Measurements from ENCODE around the gene ZDHHC17. TPM values are rescaled to one million over a fixed set of nuclear protein-coding genes. Genes with fewer than 3 reads are reported as not detected.

Gene ZDHHC17
- total and polyA plus RNA-seq, 4 donors: 3.4 to 91.2 (median 15.2) TPM

- no peak for TF ChIP-seq JUND (IDR thresholded peaks at IDR 0.05)
Measured at GRCh38 chr12:76798864-76799263, 34.9 kb downstream of the ZDHHC17 start (continued).

GRCh38 chr12:76799362-76799761 is 35.4 kb downstream of the ZDHHC17 start:
- TF ChIP-seq RAD21 (IDR thresholded peaks at IDR 0.05): no peak
- TF ChIP-seq EGR1 (IDR thresholded peaks at IDR 0.05; ENCODE audit: low read depth in 2 of 2): no peak
- no peak for TF ChIP-seq YY1 (IDR thresholded peaks at IDR 0.05)
- no peak for TF ChIP-seq HNF4A (conservative IDR thresholded peaks at IDR 0.05)
- no peak for TF ChIP-seq NR2F2 (IDR thresholded peaks at IDR 0.05)
- TF ChIP-seq HNF4G (IDR thresholded peaks at IDR 0.05): no peak
- no peak for TF ChIP-seq JUND (IDR thresholded peaks at IDR 0.05)
- Histone ChIP-seq H3K9ac (ENCODE audit: low read depth in 1 of 2, low read length in 2 of 2) (no peak overlapping the region), H3K27ac (ENCODE audit: low read depth in 1 of 2, low read length in 2 of 2) (no peak overlapping the region), H3K27me3 (ENCODE audit: control insufficient read depth in 4 of 4, insufficient read depth in 4 of 4, low read length in 3 of 4) (no peaks in the 10 kb centered on the region), H3K4me1 (ENCODE audit: control insufficient read depth in 4 of 4, insufficient read depth in 4 of 4, low read length in 3 of 4) (no peaks in the 10 kb centered on the region), H3K9me3 (ENCODE audit: control insufficient read depth in 4 of 4, low read length in 3 of 4) (peaks cover 0 to 2% (median 0%) of the 10 kb centered on the region in 4 donors), H3K36me3 (ENCODE audit: control insufficient read depth in 4 of 4, insufficient read depth in 3 of 4, low read depth in 1 of 4, low read length in 3 of 4) (peaks cover 0 to 2% (median 0%) of the 10 kb centered on the region in 4 donors), H3K4me3 (ENCODE audit: low read depth in 1 of 3, low read length in 3 of 3) (no peak overlapping the region)
- no peak for DNase-seq (ENCODE audit: low spot score)
- 97% methylated on average over 2 of the region's 2 CpGs for WGBS

GRCh38 chr12:76802060-76802459 is 38.1 kb downstream of the ZDHHC17 start:
- WGBS: 94% methylated on average over 3 of the region's 3 CpGs
- DNase-seq (ENCODE audit: low spot score): no peak
- no peak overlapping the region for H3K27ac ChIP-seq (ENCODE audit: low read depth in 1 of 2, low read length in 2 of 2)

GRCh38 chr12:76804435-76804976 is 40.6 kb downstream of the ZDHHC17 start:
- H3K4me1 ChIP-seq (ENCODE audit: control insufficient read depth in 4 of 4, insufficient read depth in 4 of 4, low read length in 3 of 4): no peaks in the 10 kb centered on the region
- H3K36me3 ChIP-seq (ENCODE audit: control insufficient read depth in 4 of 4, insufficient read depth in 3 of 4, low read depth in 1 of 4, low read length in 3 of 4): peaks cover 0 to 14% (median 8%) of the 10 kb centered on the region in 4 donors
- no peak overlapping the region for H3K4me3 ChIP-seq (ENCODE audit: low read depth in 1 of 3, low read length in 3 of 3)
- H3K27me3 ChIP-seq (ENCODE audit: control insufficient read depth in 4 of 4, insufficient read depth in 4 of 4, low read length in 3 of 4): no peaks in the 10 kb centered on the region
- no peak overlapping the region for H3K27ac ChIP-seq (ENCODE audit: low read depth in 1 of 2, low read length in 2 of 2)
- peaks cover 0 to 2% (median 0%) of the 10 kb centered on the region in 4 donors for H3K9me3 ChIP-seq (ENCODE audit: control insufficient read depth in 4 of 4, low read length in 3 of 4)
- no peak for DNase-seq (ENCODE audit: low spot score)
- TF ChIP-seq GABPA (IDR thresholded peaks at IDR 0.05 in 1 of 2, conservative IDR thresholded peaks at IDR 0.05 in 1 of 2) (no peak), RXRA (IDR thresholded peaks at IDR 0.05) (no peak), EGR1 (IDR thresholded peaks at IDR 0.05; ENCODE audit: low read depth in 2 of 2) (no peak), REST (IDR thresholded peaks at IDR 0.05) (no peak), HNF4G (IDR thresholded peaks at IDR 0.05) (no peak), JUND (IDR thresholded peaks at IDR 0.05) (no peak), YY1 (IDR thresholded peaks at IDR 0.05) (no peak), FOXA2 (IDR thresholded peaks at IDR 0.05) (no peak), ATF3 (IDR thresholded peaks at IDR 0.05) (no peak)
- WGBS: 93% methylated on average over 8 of the region's 8 CpGs
- H3K9ac ChIP-seq (ENCODE audit: low read depth in 1 of 2, low read length in 2 of 2): no peak overlapping the region

More at GRCh38 chr12:76802060-76802459, 38.1 kb downstream of the ZDHHC17 start:
- Histone ChIP-seq H3K36me3 (ENCODE audit: control insufficient read depth in 4 of 4, insufficient read depth in 3 of 4, low read depth in 1 of 4, low read length in 3 of 4) (peaks cover 0 to 16% (median 6%) of the 10 kb centered on the region in 4 donors), H3K9ac (ENCODE audit: low read depth in 1 of 2, low read length in 2 of 2) (no peak overlapping the region), H3K27me3 (ENCODE audit: control insufficient read depth in 4 of 4, insufficient read depth in 4 of 4, low read length in 3 of 4) (no peaks in the 10 kb centered on the region), H3K9me3 (ENCODE audit: control insufficient read depth in 4 of 4, low read length in 3 of 4) (peaks cover 0 to 2% (median 0%) of the 10 kb centered on the region in 4 donors), H3K4me3 (ENCODE audit: low read depth in 1 of 3, low read length in 3 of 3) (no peak overlapping the region), H3K4me1 (ENCODE audit: control insufficient read depth in 4 of 4, insufficient read depth in 4 of 4, low read length in 3 of 4) (no peaks in the 10 kb centered on the region)
- no peak for TF ChIP-seq CTCF (IDR thresholded peaks at IDR 0.05; ENCODE audit: low read depth, low read length, missing input control)

Data from liver (tissue), 9 donors.